HG02678 (cell line): ENCODE data around the gene SETX.

ENCODE experiments used
- ATAC-seq: cut with Tn5 transposase; IDR thresholded peaks from one replicate; pipeline ENCODE4 v1.9.1; 2021; ENCODE audit warnings: mild to moderate bottlenecking, moderate library complexity; ENCODE audit not compliant: unreplicated experiment

Gene SETX

DNA sequence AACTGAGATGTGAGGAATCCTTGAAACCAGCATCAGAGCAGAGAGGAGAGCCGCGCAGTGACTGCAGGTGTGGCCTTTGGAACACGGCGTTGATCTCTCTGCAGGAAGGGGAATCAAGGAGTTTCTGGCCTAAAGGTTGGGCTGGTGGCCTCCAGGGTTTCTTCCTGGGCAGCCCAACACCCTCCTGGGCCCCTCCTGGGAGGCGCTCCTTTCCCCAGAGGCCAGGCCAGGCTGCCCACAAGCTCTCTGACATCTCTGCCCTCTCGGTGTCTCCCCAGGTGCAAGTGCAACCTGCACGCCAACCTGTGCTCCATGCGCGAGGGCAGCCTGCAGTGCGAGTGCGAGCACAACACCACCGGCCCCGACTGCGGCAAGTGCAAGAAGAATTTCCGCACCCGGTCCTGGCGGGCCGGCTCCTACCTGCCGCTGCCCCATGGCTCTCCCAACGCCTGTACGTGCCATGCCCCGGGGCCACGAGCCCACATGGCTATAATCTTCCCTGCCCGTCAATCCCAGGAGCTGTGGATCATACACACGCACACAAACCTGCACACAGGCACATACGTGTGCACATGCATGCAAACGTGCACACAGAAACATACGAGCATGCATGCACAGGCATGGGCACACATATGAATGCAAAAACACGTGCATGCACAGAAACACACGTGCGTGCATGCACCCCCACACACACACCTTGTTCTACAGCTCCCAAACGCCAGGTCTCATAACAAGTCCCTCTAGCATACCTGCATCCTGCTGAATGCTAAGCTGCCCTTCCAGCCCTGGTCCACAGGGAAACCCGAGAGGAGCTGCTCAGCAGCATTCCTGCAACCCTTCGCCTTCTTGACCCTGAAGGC lies 128.0 kb downstream of the SETX start:
- no peak for ATAC-seq

DNA sequence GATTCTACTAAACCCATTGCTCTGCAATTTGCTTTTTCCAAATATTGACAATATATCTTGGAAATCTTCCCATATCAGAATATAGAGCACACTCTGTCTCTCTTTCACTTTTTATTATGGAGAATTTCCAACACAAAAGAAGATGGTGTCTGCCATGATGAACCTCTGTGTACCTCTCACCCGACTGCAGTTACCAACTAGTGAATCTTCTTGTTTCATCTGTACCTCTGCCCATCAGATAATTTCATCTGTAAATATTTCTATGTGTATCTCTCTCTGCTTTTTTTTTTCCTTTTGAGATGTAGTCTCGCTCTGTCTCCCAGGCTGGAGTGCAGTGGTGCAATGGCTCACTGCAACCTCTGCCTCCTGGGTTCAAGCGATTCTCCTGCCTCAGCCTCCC lies 130.1 kb downstream of the SETX start:
- ATAC-seq: no peak

DNA sequence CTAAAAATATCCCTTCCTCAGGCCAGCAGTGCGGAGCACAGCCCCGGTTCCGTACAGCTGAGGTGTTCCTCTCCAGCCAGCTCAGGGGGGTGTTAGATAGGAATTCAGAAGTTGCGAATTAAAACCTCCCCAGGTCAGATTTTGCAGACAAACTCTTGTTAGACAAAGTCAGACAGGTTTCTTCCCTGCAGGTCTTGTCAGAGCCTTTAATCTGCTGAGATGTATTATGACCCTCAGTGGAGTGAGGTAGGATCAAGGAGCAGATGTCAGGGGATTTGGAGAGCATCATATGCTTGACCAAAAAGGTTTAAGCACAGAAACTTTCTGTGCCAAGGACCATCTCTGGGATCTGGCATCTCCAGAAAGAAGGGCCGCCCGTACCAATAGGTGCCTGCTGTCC lies 132.8 kb downstream of the SETX start:
- no peak for ATAC-seq

DNA sequence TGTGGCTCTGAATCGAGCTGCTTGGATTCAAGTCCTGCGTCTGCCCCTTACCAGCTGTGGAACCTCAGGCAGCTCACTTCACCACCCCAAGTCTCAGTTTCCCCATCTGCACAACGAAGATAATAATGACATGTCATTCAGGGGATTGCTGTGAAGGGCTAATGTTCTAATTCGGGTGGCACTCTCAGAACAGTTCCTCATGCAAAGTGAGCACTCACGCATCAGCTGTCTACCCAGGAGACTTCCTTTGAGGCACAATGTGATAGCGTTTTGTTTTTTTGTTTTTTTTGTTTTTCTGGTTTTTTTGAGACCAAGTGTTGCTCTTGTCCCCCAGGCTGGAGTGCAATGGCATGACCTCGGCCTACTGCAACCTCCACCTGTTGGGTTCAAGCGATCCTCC lies 136.6 kb downstream of the SETX start:
- ATAC-seq: no peak

DNA sequence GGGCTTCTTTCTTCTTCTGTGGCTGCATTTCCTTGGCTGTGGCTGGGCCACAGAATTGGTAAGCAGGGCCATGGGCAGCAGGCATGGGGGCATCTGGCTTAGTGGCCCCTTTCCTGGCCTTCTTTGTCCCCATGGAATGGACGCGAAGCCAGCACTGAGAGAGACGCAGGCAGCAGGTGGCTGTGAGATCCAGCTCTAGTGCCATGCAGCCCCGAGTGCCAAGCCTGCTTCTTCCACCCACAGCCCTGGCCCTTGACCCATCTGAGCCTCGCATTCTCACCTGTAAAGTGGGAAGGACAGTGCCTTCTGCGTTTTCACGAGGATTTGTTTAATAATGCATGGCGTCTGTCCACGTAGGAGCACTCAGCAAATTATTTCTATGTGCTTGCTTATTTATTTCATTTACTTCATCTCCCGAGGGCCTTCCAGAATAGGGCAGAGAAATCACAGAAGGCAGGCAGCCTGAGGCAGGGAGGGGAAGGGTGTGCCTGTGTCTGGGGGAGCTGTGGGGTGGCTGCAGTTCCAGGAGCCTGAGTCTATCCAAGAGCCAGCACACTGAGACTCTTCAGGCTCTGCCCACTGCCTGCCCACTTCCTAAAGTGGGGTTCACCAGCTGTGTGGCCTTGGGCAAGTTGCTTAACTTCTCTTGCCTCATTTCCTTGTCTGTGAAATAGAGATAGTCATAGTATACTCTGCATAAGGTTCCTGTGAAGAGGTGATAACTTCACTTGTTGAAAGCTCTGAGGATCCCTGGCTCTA lies 137.7 kb downstream of the SETX start:
- ATAC-seq: no peak

DNA sequence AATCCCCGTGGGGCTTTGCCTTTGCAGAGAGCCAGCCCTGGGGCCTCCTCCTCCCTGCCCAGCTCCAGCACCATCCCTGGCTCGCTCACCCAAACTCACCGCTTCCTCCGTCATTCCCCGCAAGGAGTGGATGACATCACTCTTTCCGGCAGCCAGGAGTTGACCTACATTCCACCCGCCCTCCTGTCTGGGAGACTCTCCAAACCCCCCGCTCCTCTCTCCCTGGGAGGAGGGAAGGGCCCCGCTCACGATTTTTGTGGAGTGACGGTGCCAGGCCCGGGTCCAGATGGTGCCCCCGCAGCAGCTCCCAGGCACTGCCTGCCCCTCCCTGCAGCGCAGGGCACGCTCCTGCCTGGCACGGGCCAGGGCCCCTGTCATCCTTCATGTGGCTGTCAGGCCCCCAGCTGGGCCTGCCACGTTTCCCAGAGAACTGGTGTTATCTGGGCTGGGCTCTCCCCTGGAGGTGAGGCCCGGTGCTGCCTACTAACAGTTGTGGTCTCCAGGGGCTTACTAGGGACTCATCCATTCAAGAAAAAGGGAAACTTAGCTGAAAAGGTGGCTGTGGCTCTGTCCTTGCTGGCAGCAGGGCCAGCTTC lies 140.7 kb downstream of the SETX start:
- no peak for ATAC-seq

DNA sequence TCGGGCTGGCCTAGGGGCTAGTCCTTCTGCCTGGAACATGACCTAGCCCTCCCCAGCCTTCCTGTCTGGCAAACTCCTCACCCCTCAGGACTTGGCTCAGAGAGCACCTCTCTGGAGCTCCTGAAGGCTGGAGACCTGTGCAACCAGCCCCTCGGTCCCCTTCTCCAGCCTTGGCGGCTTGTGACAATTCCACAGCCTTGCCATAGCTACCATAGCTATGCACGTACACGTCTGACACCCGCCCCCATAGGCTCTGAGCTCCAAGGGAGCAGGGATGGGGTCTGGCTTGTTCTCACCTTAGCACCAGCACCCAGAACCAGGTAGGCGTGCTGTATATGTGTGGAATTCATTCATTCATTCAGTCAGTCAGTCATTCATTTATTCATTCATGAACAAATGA lies 143.2 kb downstream of the SETX start:
- no peak for ATAC-seq
